Neural cell (in vitro differentiated cells): Measurements from ENCODE around the gene CDKAL1. TPM values are rescaled to one million over a fixed set of nuclear protein-coding genes. Genes with fewer than 3 reads are reported as not detected.

ENCODE experiments used
- H2AFZ ChIP-seq: fragments of 200-600, 300-800 bp; sonication (generic), shearing (Covaris generic); 2 replicates; pipeline ENCODE4 v1.6.0; 2014; ENCODE audit warnings: low read depth, mild to moderate bottlenecking, antibody characterized with exemption, low read length, moderate library complexity
- H3F3A ChIP-seq: fragments of 200-600 bp; shearing (Covaris generic); 2 replicates; pipeline ENCODE4 v1.6.1; 2016; ENCODE audit warnings: mild to moderate bottlenecking, moderate library complexity, mixed read lengths, antibody characterized with exemption, low read length; ENCODE audit not compliant: insufficient read depth, poor library complexity, severe bottlenecking
- H3K27ac ChIP-seq: fragments of 200-600, 300-800 bp; sonication (generic), shearing (Covaris generic); 2 replicates; pipeline ENCODE4 v1.5.1; 2014; ENCODE audit warnings: mild to moderate bottlenecking, low read length, moderate library complexity
- H3K27me3 ChIP-seq: fragments of 300-800, 200-600 bp; sonication (generic), shearing (Covaris generic); 2 replicates; pipeline ENCODE4 v1.6.0; 2014; ENCODE audit warnings: mild to moderate bottlenecking, low read depth, low read length, moderate library complexity; ENCODE audit not compliant: insufficient read depth
- H3K36me3 ChIP-seq: fragments of 300-800, 200-600 bp; sonication (generic), shearing (Covaris generic); 2 replicates; pipeline ENCODE4 v1.5.1; 2014; ENCODE audit warnings: mild to moderate bottlenecking, antibody characterized with exemption, low read length, moderate library complexity; ENCODE audit not compliant: insufficient read depth
- H3K4me2 ChIP-seq: fragments of 300-800, 200-600 bp; sonication (generic), shearing (Covaris generic); 2 replicates; pipeline ENCODE4 v1.6.0; 2014; ENCODE audit warnings: mild to moderate bottlenecking, low read length
- H3K4me3 ChIP-seq: fragments of 300-800, 200-600 bp; sonication (generic), shearing (Covaris generic); 2 replicates; pipeline ENCODE4 v1.5.1; 2014; ENCODE audit warnings: mild to moderate bottlenecking, low read length, moderate library complexity
- H3K79me2 ChIP-seq: fragments of 200-600 bp; shearing (Covaris generic); replicated peaks from 2 replicates; pipeline ENCODE4 v1.6.0; 2014; ENCODE audit warnings: mild to moderate bottlenecking, low read length, moderate library complexity; ENCODE audit not compliant: insufficient read depth
- H3K9ac ChIP-seq: fragments of 300-800, 200-600 bp; sonication (generic), shearing (Covaris generic); 2 replicates; pipeline ENCODE4 v1.6.1; 2016; ENCODE audit warnings: mild to moderate bottlenecking, low read length, mixed read lengths
- H3K9me2 ChIP-seq: fragments of 200-600 bp; shearing (Covaris generic); 2 replicates; pipeline ENCODE4 v1.6.1; 2016; ENCODE audit warnings: mild to moderate bottlenecking, low read length, mixed read lengths; ENCODE audit not compliant: insufficient read depth
- H3K9me3 ChIP-seq: fragments of 200-600, 300-800 bp; sonication (generic), shearing (Covaris generic); 2 replicates; pipeline ENCODE4 v1.6.1; 2016; ENCODE audit warnings: mild to moderate bottlenecking, mixed run types, low read length, moderate library complexity, mixed read lengths
- H4K20me1 ChIP-seq: fragments of 200-600 bp; shearing (Covaris generic); 2 replicates; pipeline ENCODE4 v1.6.1; 2016; ENCODE audit warnings: mild to moderate bottlenecking, mixed run types; ENCODE audit not compliant: insufficient read depth
- EP300 ChIP-seq: fragments of 450-650 bp; conservative IDR thresholded peaks from 2 replicates; pipeline ENCODE4 v1.6.1; 2014; ENCODE audit warnings: antibody characterized with exemption, mild to moderate bottlenecking, moderate library complexity; ENCODE audit not compliant: poor library complexity, severe bottlenecking
- EZH2 ChIP-seq: fragments of 200-600, 300-800 bp; shearing (Covaris generic), sonication (generic); IDR thresholded peaks from 2 replicates; pipeline ENCODE4 v1.6.1; 2014; ENCODE audit warnings: antibody characterized with exemption, low read length, borderline replicate concordance, mild to moderate bottlenecking; ENCODE audit not compliant: insufficient read depth, poor library complexity, severe bottlenecking
- MXI1 ChIP-seq: fragments of 450-650 bp; conservative IDR thresholded peaks from 2 replicates; pipeline ENCODE4 v1.6.1; 2014; ENCODE audit warnings: antibody characterized with exemption, mild to moderate bottlenecking; ENCODE audit not compliant: poor library complexity, severe bottlenecking
- POLR2AphosphoS5 ChIP-seq: IDR thresholded peaks from 2 replicates; pipeline ENCODE4 v1.6.1; 2012
- RAD21 ChIP-seq: fragments of 450-650 bp; conservative IDR thresholded peaks from 2 replicates; pipeline ENCODE4 v1.6.1; 2014; ENCODE audit warnings: antibody characterized with exemption, mild to moderate bottlenecking, moderate library complexity
- SMC3 ChIP-seq: fragments of 450-650 bp; conservative IDR thresholded peaks from 2 replicates; pipeline ENCODE4 v1.6.1; 2014; ENCODE audit warnings: antibody characterized with exemption, mild to moderate bottlenecking, moderate library complexity; ENCODE audit not compliant: poor library complexity
- TAF1 ChIP-seq: IDR thresholded peaks from 2 replicates; pipeline ENCODE4 v1.6.1; 2012; ENCODE audit warnings: low read depth
- polyA plus RNA-seq: library from polyadenylated mRNA; depleted of rRNA; stranded (reverse); fragments of >200 nt; gene quantifications from 2 replicates; pipeline ENCODE4 v1.2.3, GENCODE V29; 2014
- TF ChIP-seq, protein P1 (sequence below): fragments of 450-650 bp; IDR thresholded peaks from 2 replicates; pipeline ENCODE4 v1.5.1; 2014; ENCODE audit warnings: antibody characterized with exemption, mild to moderate bottlenecking, moderate library complexity; ENCODE audit not compliant: poor library complexity, severe bottlenecking
- TF ChIP-seq, protein P2 (sequence below): IDR thresholded peaks from 2 replicates; pipeline ENCODE4 v1.6.1; 2012; ENCODE audit warnings: borderline replicate concordance

CDKAL1 gene
- polyA plus RNA-seq, 1 donor from 2014 or later = 10.7 TPM

DNA sequence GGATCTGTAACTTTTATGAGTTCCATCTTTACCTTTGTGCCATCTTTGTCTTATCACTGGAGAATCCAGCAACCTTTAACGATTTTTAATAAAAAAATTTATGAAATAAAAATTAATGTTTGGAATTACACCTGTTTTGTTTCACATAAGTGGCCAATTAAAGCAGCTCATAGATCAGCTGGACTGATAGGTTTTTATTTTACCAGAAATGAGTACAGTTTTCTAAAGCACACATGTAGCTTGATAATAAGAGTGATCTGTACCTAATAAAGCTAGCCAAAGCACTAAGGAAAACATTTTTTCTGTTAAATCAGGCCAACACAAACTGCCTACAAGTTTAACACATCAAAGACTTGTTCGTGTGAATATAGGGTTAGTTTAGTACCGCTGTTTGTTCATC lies 500.1 kb downstream of the CDKAL1 start:
- Histone ChIP-seq H2AFZ (no peak overlapping the region), H3K4me3 (no peak overlapping the region), H3K27ac (no peak overlapping the region), H3K79me2 (no peaks in the 10 kb centered on the region), H4K20me1 (no peaks in the 10 kb centered on the region), H3K27me3 (no peaks in the 10 kb centered on the region), H3K9me3 (no peaks in the 10 kb centered on the region), H3K9ac (no peak overlapping the region), H3F3A (no peaks in the 10 kb centered on the region), H3K36me3 (no peaks in the 10 kb centered on the region), H3K9me2 (no peaks in the 10 kb centered on the region), H3K4me2 (no peak overlapping the region)
- no peak for TF ChIP-seq EP300
- no peak for TF ChIP-seq MXI1
- no peak for TF ChIP-seq EZH2
- no peak for TF ChIP-seq SMC3
- TF ChIP-seq RAD21 = no peak
- TF ChIP-seq, protein P1, sequence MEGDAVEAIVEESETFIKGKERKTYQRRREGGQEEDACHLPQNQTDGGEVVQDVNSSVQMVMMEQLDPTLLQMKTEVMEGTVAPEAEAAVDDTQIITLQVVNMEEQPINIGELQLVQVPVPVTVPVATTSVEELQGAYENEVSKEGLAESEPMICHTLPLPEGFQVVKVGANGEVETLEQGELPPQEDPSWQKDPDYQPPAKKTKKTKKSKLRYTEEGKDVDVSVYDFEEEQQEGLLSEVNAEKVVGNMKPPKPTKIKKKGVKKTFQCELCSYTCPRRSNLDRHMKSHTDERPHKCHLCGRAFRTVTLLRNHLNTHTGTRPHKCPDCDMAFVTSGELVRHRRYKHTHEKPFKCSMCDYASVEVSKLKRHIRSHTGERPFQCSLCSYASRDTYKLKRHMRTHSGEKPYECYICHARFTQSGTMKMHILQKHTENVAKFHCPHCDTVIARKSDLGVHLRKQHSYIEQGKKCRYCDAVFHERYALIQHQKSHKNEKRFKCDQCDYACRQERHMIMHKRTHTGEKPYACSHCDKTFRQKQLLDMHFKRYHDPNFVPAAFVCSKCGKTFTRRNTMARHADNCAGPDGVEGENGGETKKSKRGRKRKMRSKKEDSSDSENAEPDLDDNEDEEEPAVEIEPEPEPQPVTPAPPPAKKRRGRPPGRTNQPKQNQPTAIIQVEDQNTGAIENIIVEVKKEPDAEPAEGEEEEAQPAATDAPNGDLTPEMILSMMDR = no peak
- TF ChIP-seq, protein P2, sequence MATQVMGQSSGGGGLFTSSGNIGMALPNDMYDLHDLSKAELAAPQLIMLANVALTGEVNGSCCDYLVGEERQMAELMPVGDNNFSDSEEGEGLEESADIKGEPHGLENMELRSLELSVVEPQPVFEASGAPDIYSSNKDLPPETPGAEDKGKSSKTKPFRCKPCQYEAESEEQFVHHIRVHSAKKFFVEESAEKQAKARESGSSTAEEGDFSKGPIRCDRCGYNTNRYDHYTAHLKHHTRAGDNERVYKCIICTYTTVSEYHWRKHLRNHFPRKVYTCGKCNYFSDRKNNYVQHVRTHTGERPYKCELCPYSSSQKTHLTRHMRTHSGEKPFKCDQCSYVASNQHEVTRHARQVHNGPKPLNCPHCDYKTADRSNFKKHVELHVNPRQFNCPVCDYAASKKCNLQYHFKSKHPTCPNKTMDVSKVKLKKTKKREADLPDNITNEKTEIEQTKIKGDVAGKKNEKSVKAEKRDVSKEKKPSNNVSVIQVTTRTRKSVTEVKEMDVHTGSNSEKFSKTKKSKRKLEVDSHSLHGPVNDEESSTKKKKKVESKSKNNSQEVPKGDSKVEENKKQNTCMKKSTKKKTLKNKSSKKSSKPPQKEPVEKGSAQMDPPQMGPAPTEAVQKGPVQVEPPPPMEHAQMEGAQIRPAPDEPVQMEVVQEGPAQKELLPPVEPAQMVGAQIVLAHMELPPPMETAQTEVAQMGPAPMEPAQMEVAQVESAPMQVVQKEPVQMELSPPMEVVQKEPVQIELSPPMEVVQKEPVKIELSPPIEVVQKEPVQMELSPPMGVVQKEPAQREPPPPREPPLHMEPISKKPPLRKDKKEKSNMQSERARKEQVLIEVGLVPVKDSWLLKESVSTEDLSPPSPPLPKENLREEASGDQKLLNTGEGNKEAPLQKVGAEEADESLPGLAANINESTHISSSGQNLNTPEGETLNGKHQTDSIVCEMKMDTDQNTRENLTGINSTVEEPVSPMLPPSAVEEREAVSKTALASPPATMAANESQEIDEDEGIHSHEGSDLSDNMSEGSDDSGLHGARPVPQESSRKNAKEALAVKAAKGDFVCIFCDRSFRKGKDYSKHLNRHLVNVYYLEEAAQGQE = no peak
- TF ChIP-seq POLR2AphosphoS5 = no peak
- TF ChIP-seq TAF1 = no peak

DNA sequence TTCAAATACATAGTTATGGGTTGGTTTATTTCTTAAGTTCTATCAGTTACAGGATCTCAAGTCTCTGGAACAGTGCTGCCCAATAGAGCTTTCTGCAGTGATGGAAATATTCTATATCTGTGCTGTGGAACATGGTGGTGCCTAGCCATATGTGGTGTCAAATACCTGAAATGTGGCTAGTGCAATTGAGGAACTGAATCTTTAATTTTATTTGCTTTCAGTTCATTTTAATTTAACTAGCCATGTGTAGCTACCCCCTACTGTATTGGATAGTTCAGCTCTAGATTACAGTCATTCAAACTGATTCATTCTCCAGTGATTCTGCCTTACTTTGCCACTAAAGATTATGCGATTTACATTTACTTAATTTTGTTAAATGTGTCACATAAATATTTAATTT lies 503.2 kb downstream of the CDKAL1 start:
- Histone ChIP-seq H3K9ac (no peak overlapping the region), H3K9me3 (no peaks in the 10 kb centered on the region), H3K4me2 (no peak overlapping the region), H3K27ac (no peak overlapping the region), H3K36me3 (no peaks in the 10 kb centered on the region), H3K9me2 (no peaks in the 10 kb centered on the region), H3K79me2 (no peaks in the 10 kb centered on the region), H4K20me1 (no peaks in the 10 kb centered on the region), H2AFZ (no peak overlapping the region), H3K27me3 (no peaks in the 10 kb centered on the region), H3K4me3 (no peak overlapping the region), H3F3A (no peaks in the 10 kb centered on the region)
- TF ChIP-seq MXI1 = no peak
- TF ChIP-seq, protein P1 = no peak
- TF ChIP-seq EP300 = no peak
- TF ChIP-seq EZH2 = no peak
- TF ChIP-seq, protein P2 = no peak
- no peak for TF ChIP-seq SMC3
- TF ChIP-seq POLR2AphosphoS5 = no peak
- no peak for TF ChIP-seq RAD21
- TF ChIP-seq TAF1 = no peak
